Skeletal muscle tissue (tissue), 4 donors: ENCODE data around the gene ACVR2B. TPM values are rescaled to one million over a fixed set of nuclear protein-coding genes. Genes with fewer than 3 reads are reported as not detected.

ENCODE experiments used
- H3K27ac ChIP-seq: one replicate; pipeline ENCODE4 v1.7.0; 2013; ENCODE audit warnings: mild to moderate bottlenecking, low read depth, low read length, inconsistent platforms
- H3K27me3 ChIP-seq, 3 donors: one replicate each; pipeline ENCODE4 v1.7.0; 2013; ENCODE audit warnings: low read length in 3 of 3; ENCODE audit not compliant: control insufficient read depth in 3 of 3, insufficient read depth in 3 of 3
- H3K36me3 ChIP-seq, 3 donors: one replicate each; pipeline ENCODE4 v1.7.0; 2013; ENCODE audit warnings: low read length in 3 of 3; ENCODE audit not compliant: control insufficient read depth in 3 of 3, insufficient read depth in 3 of 3
- H3K4me1 ChIP-seq, 3 donors: one replicate each; pipeline ENCODE4 v1.7.0; 2013; ENCODE audit warnings: low read length in 3 of 3, mild to moderate bottlenecking in 3 of 3; ENCODE audit not compliant: control insufficient read depth in 3 of 3, insufficient read depth in 3 of 3
- H3K4me3 ChIP-seq, 3 donors: one replicate each; pipeline ENCODE4 v1.7.0; 2013; ENCODE audit warnings: low read length in 3 of 3
- H3K9ac ChIP-seq, 3 donors: one replicate each; pipeline ENCODE4 v1.7.0; 2013; ENCODE audit warnings: low read length in 3 of 3, mild to moderate bottlenecking in 3 of 3, moderate library complexity in 2 of 3, low read depth in 1 of 3
- H3K9me3 ChIP-seq, 3 donors: one replicate each; pipeline ENCODE4 v1.7.0; 2013; ENCODE audit warnings: low read length in 3 of 3; ENCODE audit not compliant: control insufficient read depth in 3 of 3
- total RNA-seq: library from RNA; depleted of rRNA; stranded (reverse); fragments of >200 nt; gene quantifications from one replicate; pipeline ENCODE4 v1.2.3, GENCODE V29; 2014
- donor health status: Osteomylitis.

Gene ACVR2B
- total RNA-seq, 1 donor from 2014 or later, result 17.7 TPM

- Histone ChIP-seq H3K27ac (no peak overlapping the region), H3K4me1 (peaks cover 21 to 52% (median 34%) of the 10 kb centered on the region in 3 donors), H3K4me3 (no peak overlapping the region), H3K9ac (peak overlapping the region in 1 of 3 donors; percentile 33), H3K27me3 (no peaks in the 10 kb centered on the region), H3K36me3 (peaks cover 6 to 14% (median 11%) of the 10 kb centered on the region in 3 donors), H3K9me3 (no peaks in the 10 kb centered on the region)
Observed at GRCh38 chr3:38474928-38475605, 21.4 kb downstream of the ACVR2B start.

- peaks cover 21 to 52% (median 34%) of the 10 kb centered on the region in 3 donors for H3K4me1 ChIP-seq
- H3K9me3 ChIP-seq, result no peaks in the 10 kb centered on the region
- H3K36me3 ChIP-seq, result peaks cover 12 to 20% (median 18%) of the 10 kb centered on the region in 3 donors
- no peak overlapping the region for H3K9ac ChIP-seq
- no peaks in the 10 kb centered on the region for H3K27me3 ChIP-seq
- no peak overlapping the region for H3K4me3 ChIP-seq
- no peak overlapping the region for H3K27ac ChIP-seq
Observed at GRCh38 chr3:38475716-38476115, 22.0 kb downstream of the ACVR2B start.

GRCh38 chr3:38476157-38476756, 22.6 kb downstream of the ACVR2B start:
- H3K27me3 ChIP-seq, result no peaks in the 10 kb centered on the region
- peaks cover 18 to 26% (median 23%) of the 10 kb centered on the region in 3 donors for H3K36me3 ChIP-seq
- no peak overlapping the region for H3K9ac ChIP-seq
- H3K27ac ChIP-seq, result no peak overlapping the region
- H3K4me3 ChIP-seq, result no peak overlapping the region
- H3K9me3 ChIP-seq, result no peaks in the 10 kb centered on the region
- peaks cover 21 to 50% (median 33%) of the 10 kb centered on the region in 3 donors for H3K4me1 ChIP-seq

GRCh38 chr3:38477057-38477820, 23.5 kb downstream of the ACVR2B start:
- peak overlapping the region in 1 of 3 donors; percentile 16 for H3K9ac ChIP-seq
- H3K4me3 ChIP-seq, result no peak overlapping the region
- no peaks in the 10 kb centered on the region for H3K9me3 ChIP-seq
- no peaks in the 10 kb centered on the region for H3K27me3 ChIP-seq
- H3K36me3 ChIP-seq, result peaks cover 25 to 34% (median 32%) of the 10 kb centered on the region in 3 donors
- H3K4me1 ChIP-seq, result peaks cover 15 to 41% (median 23%) of the 10 kb centered on the region in 3 donors
- no peak overlapping the region for H3K27ac ChIP-seq

GRCh38 chr3:38477839-38478450, 24.3 kb downstream of the ACVR2B start:
- H3K27ac ChIP-seq, result no peak overlapping the region
- peaks cover 32 to 41% (median 39%) of the 10 kb centered on the region in 3 donors for H3K36me3 ChIP-seq
- H3K9me3 ChIP-seq, result no peaks in the 10 kb centered on the region
- H3K9ac ChIP-seq, result no peak overlapping the region
- no peaks in the 10 kb centered on the region for H3K27me3 ChIP-seq
- no peak overlapping the region for H3K4me3 ChIP-seq
- peaks cover 8 to 34% (median 16%) of the 10 kb centered on the region in 3 donors for H3K4me1 ChIP-seq

GRCh38 chr3:38478901-38479300, 25.2 kb downstream of the ACVR2B start:
- Histone ChIP-seq H3K9ac (no peak overlapping the region), H3K4me1 (peaks cover 0 to 24% (median 8%) of the 10 kb centered on the region in 3 donors), H3K36me3 (peaks cover 37 to 49% (median 47%) of the 10 kb centered on the region in 3 donors), H3K9me3 (no peaks in the 10 kb centered on the region), H3K4me3 (no peak overlapping the region), H3K27me3 (no peaks in the 10 kb centered on the region), H3K27ac (no peak overlapping the region)

- Histone ChIP-seq H3K9ac (no peak overlapping the region), H3K27ac (no peak overlapping the region), H3K4me1 (peaks cover 0 to 18% (median 8%) of the 10 kb centered on the region in 3 donors), H3K4me3 (no peak overlapping the region), H3K9me3 (no peaks in the 10 kb centered on the region), H3K27me3 (no peaks in the 10 kb centered on the region), H3K36me3 (peaks cover 39 to 53% (median 52%) of the 10 kb centered on the region in 3 donors)
Observed at GRCh38 chr3:38479431-38480092, 25.9 kb downstream of the ACVR2B start.

GRCh38 chr3:38480093-38480445, 26.4 kb downstream of the ACVR2B start:
- H3K36me3 ChIP-seq, result peaks cover 39 to 55% (median 53%) of the 10 kb centered on the region in 3 donors
- H3K4me3 ChIP-seq, result no peak overlapping the region
- H3K27me3 ChIP-seq, result no peaks in the 10 kb centered on the region
- H3K27ac ChIP-seq, result no peak overlapping the region
- no peaks in the 10 kb centered on the region for H3K9me3 ChIP-seq
- H3K9ac ChIP-seq, result no peak overlapping the region
- peaks cover 0 to 13% (median 6%) of the 10 kb centered on the region in 3 donors for H3K4me1 ChIP-seq

GRCh38 chr3:38480930-38481329, 27.2 kb downstream of the ACVR2B start:
- Histone ChIP-seq H3K27ac (no peak overlapping the region), H3K9ac (no peak overlapping the region), H3K36me3 (peaks cover 39 to 60% (median 53%) of the 10 kb centered on the region in 3 donors), H3K4me3 (no peak overlapping the region), H3K27me3 (no peaks in the 10 kb centered on the region), H3K4me1 (peaks cover 0 to 6% (median 3%) of the 10 kb centered on the region in 3 donors), H3K9me3 (no peaks in the 10 kb centered on the region)
